ENCODE measurements around the gene ZNF664.

DNA sequence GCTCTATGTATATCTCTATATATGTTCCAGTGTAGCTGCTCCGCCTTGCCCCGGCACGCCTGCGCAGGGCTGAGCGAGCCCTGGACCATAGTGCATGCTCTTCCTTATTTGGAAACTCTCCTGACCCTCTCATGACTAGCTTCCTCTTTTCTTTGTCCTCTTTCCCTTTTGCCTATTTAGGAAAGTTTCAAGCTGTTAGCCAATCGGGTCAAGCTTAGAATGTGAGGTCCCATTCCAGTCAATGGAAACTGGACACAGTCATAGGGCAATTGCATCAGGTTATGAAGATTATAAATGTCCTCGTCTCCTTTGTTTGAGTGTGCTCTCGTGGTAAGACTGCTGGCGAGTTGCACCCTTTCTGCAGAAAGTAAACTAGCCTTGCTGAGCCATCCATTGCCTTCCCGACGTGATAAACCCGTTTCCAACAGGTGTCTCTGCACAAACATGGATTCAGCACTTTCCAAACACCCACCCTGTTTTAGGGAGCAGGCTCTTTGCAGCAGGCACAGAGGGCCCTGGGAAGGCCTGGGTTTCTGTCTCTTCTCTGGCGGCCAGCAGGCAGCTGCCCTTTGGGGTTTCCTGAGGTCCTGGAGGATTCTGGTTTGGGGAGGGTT lies 31.3 kb upstream of the ZNF664 start:
- TF ChIP-seq L3MBTL2 (conservative IDR thresholded peaks at IDR 0.05) (no peak), NFRKB (IDR thresholded peaks at IDR 0.05) (no peak), FOXK2 (IDR thresholded peaks at IDR 0.05) (no peak), CTBP1 (IDR thresholded peaks at IDR 0.05; ENCODE audit: borderline replicate concordance) (no peak), SP1 (IDR thresholded peaks at IDR 0.05) (no peak)

Measured in HEK293T (cell line).